HG03108 (cell line): ENCODE measurements around the gene TFPI.
"Not testable (repeated sequence)": the region's sequence is repeated elsewhere in the genome, so short reads cannot be mapped to it uniquely, and the experiment has no call there.

Experiments
- ATAC-seq: cut with Tn5 transposase; IDR thresholded peaks from one replicate; pipeline ENCODE4 v1.9.1; 2021; ENCODE audit warnings: moderate library complexity; ENCODE audit not compliant: unreplicated experiment

The TFPI gene

DNA sequence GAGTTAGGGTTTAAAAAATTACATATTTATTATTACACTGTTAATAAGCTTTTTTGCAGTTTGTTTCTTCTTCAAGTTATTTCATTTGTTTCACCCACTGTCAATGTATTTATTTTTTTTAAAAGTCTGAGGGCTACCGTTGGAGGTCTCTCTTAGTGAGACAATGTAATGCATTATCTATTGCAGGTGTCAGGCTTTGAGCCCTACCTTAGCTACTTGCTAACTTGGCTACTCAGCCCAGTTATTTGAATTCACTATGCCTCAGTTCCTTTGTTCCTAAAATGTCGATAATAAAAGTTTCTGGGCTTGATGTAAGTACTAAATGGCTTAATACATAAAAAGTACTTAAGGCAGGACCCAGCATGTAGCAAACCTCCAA is 458 bp upstream of the TFPI start:
- ATAC-seq = no peak

DNA sequence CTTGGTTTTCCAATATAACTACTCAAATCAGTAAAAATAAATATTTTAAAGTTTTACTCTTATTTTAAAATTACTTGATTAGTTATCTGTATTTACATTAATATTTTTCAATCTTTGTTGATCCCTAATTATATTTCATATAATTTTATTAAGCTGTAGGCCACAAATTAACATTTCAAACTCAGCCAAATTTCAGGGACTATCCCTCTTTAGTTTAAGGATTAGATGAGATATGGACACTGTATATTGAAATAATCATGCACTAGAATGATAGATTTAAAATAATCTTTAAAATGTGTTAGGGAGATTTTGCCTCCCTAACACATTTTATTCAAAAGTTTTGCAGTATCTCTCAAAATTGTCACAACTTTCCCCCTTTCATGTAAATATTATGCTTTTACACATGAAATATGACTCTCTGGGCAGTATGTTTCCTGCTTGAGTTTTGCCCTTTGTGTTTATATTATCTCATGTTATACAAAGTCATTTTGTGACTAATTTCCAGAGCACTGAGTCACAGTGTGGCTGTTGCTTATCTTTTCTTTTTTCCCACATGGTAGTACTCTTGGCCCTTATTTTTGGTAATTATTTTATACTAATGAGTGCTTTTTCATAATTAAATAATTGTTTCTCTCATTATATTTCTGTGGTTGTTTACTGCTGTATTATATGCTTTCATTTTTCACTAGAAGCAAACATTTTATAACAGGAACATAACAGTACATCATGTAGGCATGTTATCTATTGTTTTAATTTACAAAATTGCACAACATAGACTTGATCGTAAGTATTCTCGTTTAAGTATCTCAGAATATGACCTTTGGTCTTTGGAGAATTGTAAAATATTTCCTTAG is 1.2 kb downstream of the TFPI start:
- ATAC-seq = no peak

DNA sequence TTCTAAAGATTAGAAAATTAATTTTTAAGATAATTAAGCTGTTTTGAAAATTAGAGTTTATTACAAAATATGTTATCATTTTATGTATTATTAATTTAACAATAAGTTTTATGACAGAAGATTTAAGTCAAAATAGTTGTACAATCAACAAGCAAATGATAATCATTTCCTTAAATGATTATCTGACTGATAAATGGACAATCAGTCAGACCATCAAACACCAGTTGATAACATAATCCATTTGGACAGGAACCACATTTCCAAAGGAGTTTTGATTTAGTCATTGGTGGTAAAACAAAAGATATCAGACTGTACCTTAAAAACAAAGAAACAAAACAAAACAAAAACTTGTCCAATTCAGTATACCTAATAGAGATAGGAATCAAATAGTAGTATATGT is 1.9 kb downstream of the TFPI start:
- no peak for ATAC-seq

DNA sequence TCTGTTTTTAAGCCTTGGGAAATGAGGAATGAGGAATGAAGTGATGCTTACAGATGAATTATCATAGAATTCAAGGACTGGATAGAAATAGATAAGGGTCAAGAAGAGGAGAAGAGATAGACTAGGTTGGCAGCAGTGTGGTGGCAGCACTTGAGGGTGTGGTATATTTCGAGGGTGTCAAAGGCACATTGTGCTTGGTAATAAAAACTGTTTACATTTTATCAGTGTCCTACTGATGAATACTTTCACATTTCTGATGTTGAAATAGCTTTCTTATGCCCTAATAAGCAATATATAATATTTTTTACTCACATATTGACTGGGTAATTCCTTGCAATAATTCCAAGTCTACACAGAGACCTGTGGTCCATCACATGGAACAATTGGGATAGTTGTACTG is 3.4 kb downstream of the TFPI start:
- no peak for ATAC-seq

DNA sequence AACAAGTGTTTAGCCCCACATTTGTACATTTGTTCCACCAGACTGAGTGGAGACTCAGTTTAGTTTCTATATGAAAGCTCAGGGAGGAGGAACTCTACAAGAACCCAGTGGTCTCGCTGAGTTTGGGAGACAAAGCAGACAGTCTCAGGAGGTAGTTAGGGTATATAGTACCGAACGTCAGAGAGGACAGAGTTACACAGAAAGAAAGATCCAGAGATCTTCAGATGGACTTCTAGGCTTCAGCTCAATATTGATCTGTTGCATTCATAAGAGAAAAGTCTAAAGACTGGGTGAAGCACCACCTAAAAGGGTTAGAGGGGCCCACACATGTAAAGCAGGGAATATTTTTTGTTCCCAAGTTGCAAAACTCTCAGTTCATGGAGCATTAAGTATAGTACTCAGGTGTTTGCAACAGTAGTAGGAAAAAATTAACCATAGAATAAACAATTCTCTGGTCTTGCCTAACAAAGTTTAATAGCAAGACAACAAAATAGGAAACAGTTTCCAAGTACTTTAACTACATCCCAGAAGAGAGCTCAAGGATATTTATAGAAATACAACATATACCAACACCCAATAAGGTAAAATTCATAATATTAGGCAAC is 4.2 kb downstream of the TFPI start:
- ATAC-seq = no peak

DNA sequence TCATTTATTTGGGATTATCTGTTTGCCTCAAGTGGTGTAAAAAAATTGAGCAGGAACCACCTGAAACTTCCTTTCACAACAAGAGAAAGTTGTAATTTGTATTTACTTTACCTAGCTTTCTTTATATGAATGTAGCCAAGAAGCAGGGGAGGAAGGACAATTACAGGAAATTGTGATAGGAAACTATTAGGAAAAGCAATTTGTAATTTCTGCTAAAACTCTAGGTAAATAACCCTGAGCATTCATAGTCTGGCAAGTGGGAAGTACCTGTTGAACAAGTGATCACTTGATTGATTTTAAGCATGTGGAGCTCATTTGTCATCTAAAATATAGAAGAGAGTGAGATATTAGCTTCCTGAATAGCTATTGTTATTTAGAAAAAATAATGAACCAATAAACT is 5.0 kb downstream of the TFPI start:
- ATAC-seq = no peak

DNA sequence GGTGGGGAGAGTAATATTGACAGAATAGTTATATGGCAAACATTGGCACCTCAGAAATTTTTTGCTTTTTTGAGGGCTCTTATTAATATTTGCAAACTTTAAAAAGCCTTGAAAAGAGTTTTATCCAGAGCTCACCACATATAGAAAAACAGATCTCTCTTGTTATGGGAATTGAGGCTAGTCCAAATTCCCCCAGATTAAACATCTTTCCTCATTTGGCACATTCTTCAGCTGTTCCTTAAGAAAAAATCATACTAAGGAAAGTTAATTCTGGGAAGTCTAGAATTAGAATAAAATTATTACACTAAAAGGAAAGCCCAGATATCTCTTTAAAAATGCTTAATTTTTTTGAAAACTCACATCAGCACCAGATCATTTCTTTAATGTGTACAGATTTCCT is 5.6 kb downstream of the TFPI start:
- no peak for ATAC-seq

DNA sequence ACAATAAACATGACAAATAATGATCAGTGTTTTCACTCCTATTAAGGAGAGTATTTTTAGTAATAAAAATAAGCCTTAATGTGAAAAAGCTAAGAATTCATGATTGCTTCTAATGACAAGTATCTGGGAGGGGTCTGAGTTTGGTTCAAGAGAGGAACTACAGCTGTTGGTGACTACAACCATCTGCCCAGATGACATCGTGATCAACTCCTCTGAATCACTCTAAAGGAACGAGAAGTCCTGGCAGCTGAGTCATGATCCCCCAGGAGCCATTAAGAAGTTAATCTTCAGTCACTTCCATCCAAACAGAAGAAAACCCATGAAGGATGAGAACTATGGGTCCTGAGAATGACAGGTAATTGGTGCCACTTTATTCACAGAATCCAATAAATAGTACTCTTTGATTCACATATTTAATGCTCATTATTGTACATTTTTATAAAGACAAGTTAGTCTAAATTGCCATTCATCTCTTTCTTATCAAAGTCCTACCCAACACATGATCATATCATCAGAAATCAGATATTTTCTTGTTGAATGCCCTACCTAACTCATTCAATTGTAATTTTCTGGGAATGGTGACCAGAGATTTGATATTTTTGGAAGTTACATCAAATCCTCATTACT is 6.8 kb downstream of the TFPI start:
- ATAC-seq = no peak

DNA sequence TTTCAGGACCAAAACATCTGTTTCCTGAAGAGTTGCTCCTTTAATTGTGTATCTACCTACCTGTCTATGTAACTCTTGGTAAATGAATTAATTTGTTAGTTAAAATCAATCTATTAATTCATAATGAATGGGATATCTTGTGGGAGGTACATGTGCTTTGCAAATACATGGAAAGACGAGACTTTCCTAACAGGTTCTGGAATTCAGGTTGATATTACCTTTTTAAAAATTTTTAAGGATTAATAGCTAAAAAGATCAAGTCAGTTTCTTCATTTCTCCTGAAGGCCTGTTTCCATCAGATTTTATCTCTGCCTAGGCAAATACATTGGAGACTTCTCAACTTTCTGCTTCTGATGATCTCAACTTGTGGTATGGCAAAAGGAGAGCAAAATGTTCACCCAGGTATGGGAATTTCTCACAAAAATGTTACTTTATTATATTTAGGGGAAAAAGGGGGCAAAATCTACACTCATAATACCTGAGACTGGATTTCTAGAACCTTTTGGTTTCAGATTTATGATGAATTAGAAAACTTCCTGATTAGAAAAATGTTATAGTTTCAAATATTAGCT is 7.4 kb downstream of the TFPI start:
- no peak for ATAC-seq

DNA sequence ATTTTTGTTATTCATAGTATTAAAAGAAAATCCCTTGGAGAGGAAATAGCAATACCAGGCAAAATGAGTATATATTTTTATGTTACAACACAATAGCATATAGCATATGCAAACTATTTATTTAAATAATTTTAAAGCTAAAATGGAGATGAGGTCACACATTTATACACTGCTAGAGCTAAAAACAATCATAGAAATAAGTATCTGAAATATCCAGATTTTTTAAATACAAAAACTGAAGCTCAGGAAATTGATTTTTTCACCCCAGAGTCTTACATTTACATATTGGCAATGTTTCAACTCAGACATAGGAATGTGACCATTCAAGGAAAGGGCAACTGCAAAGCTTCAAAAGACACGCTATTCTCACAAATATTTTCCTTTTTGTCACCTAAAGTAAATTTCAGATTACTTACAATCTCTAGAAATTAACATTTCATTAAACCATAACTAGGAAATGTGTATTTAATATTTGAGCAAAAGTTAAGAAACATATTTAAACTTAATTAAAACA is 8.9 kb downstream of the TFPI start:
- ATAC-seq = no peak

DNA sequence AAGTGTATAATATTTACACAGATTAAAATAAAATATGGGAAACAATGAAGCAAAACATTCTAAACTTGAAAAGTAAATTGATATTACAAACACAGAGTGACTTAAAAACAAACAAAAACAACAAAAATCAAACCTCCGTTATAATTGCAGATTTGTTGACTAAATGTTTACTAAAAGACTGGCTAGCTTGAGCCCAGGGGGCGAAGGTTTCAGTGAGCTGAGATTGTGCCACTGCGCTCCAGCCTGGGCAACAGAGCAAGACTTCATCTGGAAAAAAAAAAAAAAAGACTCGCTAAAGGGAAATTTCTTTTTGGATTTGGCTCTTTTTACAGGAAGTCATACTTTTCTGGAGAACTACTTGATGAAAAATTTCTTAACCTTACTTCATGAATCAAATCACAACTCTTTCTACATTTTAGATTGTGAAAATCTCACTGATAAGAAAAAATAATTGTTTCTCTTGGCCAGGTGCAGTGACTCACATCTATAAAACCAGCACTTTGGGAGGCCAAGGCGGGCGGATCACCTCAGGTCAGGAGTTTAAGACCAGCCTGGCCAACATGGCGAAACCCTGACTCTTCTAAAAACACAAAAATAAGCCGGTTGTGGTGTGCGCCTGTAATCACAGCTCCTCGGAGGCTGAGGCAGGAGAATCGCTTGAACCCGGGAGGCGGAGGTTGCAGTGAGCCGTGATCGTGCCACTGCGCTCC is 9.7 kb downstream of the TFPI start:
- no peak for ATAC-seq

DNA sequence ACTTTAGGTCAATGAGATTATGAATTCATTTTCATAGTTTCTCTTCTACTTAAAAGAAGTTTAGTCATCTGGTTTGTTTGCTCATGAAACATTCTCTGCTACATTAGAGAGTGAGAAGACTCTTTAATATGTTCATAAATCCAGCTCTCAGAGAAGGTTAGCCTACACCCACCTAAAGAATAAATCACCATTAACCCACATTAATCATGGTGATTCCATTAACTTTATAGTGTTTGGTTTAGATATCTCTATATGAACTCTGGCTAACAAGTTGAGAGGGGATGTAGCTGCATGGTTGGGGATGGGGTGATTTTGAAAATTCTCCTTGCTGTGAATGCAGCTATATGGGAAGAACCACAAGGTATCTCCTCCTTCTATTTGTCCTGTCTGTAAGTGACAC is 10.7 kb downstream of the TFPI start:
- no peak for ATAC-seq

DNA sequence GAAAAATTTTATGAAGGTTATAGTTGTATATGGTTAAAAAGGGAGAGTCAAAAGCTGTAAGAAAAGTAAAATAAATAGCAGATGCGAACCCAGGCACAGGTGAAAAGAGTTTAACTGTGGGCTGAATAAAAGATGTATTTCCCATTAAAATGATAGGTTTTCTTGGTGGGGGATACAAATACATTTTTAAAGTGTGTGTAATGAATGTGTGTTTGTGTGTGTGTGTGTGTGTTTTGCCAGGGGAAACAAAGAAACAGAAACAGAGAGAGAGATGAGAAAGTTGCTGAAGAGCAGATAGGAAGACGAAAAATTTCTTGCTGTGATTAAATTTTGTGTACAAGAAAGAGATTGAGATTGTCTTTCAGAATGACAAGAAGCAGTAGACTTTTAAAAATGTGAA is 12.1 kb downstream of the TFPI start:
- ATAC-seq = no peak

DNA sequence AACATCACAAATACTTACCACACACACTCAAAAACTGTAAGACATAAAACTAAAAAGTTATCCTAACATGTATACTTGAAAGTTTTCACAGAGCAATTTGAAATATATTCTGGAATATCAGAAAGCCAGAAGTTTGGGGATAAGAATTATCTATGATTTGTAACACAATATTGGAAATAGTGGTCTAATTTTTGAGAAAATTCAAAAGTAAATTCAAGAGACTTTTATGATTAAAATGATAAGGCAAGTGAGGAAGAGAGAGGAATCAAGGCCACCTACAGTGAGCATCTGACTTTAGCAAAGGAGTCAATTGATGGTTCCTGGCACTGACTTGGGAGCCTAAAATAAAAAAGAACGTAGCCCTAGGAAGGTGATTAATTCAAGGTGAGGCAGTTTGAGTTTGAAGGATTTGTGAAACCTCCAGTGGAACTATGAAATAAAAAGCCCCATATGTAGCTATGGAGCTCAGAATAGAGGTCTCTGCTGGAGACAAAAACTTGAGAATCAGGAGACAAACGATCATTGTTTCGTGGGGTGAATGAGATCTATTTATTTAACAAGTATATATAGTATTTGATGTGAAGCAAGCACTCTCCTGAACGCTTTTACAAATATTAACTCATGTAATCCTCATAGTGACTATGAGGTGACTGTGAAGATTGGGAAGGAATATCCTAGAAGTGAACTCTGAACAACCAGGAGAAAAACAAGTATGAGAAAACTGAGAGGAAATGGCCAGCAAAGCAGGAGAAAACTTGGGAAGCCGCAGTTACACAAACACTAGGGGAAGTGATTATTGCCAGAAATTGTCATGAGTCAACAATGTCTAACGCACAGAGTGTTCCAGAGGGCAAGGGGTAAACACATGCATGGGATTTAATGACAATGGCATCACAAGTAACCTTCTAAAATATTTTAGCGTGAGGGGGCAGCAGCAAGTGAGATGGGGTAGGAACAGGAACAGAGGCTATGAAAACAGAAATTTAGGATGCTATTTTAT is 12.8 kb downstream of the TFPI start:
- ATAC-seq = no peak

DNA sequence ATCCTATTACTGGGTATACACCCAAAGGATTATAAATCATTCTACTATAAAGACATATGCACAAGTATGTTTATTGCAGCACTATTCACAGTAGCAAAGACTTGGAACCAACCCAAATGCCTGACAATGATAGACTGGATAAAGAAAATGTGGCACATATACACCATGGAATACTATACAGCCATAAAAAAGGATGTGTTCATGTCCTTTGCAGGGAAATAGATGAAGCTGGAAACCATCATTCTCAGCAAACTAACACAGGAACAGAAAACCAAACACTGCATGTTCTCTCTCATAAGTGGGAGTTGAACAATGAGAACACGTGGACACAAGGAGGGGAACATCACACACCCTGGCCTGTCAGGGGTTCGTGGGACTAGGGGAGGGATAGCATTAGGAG is 16.0 kb downstream of the TFPI start:
- ATAC-seq = not testable (repeated sequence)

DNA sequence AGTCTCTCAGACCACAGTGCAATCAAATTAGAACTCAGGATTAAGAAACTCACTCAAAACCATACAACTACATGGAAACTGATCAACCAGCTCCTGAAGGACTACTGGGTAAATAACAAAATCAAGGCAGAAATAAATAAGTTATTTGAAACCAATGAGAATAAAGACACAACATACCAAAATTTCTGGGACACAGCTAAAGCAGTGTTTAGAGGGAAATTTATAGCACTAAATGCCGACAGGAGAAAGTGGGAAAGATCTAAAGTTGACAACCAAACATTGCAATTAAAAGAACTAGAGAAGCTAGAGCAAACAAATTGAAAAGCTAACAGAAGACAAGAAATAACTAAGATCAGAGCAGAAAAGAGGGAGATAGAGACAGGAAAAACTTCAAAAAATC is 18.9 kb downstream of the TFPI start:
- not testable (repeated sequence) for ATAC-seq

DNA sequence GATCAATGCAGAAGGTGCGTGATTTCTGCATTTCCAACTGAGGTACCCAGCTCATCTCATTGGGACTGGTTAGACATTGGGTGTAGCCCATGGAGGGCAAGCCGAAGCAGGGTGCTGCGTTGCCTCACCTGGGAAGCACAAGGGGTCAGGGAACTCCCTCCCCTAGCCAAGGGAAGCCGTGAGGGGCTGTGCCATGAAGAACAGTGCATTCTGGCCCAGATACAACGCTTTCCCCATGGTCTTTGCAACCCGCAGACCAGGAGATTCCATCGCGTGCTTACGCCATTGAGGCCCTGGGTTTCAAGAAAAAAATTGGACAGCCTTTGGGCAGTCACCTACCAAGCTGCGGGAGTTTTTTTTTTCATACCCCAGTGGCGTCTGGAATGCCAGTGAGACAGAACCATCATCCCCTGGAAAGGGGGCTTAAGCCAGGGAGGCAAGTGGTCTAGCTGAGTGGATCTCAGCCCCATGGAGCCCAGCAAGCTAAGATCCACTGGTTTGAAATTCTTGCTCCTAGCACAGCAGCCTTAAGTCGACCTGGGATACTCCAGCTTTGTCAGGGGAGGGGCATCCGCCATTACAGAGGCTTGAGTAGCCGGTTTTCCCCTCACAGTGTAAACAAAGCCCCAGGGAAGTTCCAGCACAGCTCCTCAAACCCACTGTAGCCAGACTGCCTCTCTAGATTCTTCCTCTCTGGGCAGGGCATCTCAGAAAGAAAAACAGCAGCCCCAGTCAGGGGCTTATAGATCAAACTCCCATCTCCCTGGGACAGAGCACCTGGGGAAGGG is 21.7 kb downstream of the TFPI start:
- no peak for ATAC-seq

DNA sequence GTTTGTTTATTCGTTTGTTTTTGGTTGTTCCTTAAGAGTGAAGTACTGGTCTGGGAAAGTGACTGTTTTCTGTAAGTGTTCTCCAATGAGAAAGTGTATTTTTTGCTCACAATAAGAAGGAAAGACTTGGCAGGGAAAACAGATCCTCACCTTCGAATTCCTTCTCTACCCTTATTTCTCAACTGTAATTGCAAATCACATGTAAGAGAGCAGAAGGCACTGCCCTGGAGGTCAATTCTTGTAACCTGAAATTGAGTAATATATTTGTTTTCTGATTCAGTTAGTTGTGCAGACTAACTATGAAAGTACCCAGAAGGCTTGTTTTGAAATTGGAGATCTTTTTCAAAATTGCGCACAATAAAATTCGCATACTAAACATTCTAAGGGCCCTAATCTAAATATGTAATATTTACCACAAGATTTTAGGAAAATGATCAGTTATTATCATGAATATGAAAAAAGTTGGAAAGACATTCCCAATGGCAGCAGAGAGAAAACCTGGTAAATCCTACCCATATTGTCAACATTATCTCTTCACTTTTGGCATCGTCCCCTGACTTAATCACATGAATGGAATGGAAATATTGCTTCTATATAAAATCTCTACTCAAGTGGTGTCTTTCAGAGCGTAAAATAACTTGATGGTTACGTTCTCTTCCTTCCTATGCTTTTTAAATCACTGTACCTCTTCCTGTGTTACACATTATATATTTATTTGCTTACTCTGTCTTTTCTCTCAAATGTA is 24.1 kb downstream of the TFPI start:
- ATAC-seq = no peak
